H1 (cell line): ENCODE data around the gene FASTKD3. TPM values are rescaled to one million over a fixed set of nuclear protein-coding genes. Genes with fewer than 3 reads are reported as not detected.

ENCODE experiments used
- CTCF ChIA-PET: fragments of 300-600 bp; sonication (Branson Sonifier 250); formaldehyde crosslinking; loops from one replicate; lab custom pipeline; 2021; ENCODE audit not compliant: partially characterized antibody; lab: Charles Lee
- POLR2A ChIA-PET: fragments of 300-600 bp; sonication (Branson Sonifier 250); formaldehyde crosslinking; loops from one replicate; lab custom pipeline; 2021; ENCODE audit warnings: inconsistent platforms; ENCODE audit not compliant: partially characterized antibody; lab: Charles Lee
- DNase-seq, 2 experiments: peaks; one replicate each; pipeline versions ENCODE4 v3.0.0 to v3.0.0-alpha.2; 2010 to 2022; ENCODE audit warnings: low spot score in 2 of 2, low read depth in 1 of 2, mixed read lengths in 1 of 2
- FAIRE-seq: peaks from 2 replicates; lab custom pipeline; 2011; peaks lifted over from hg19 to GRCh38; lab: Jason Lieb, UNC
- H2AFZ ChIP-seq: 2 replicates; pipeline ENCODE4 v1.8.1; 2012; ENCODE audit warnings: low read length, inconsistent platforms
- H2AK5ac ChIP-seq: 2 replicates; pipeline ENCODE4 v1.6.1; 2013; ENCODE audit warnings: low read depth, low read length
- H2BK120ac ChIP-seq: replicated peaks from 2 replicates; pipeline ENCODE3; 2013; ENCODE audit warnings: low read depth, low read length, inconsistent platforms
- H2BK12ac ChIP-seq: 2 replicates; pipeline ENCODE4 v1.6.1; 2013; ENCODE audit warnings: low read depth, low read length
- H2BK15ac ChIP-seq: 2 replicates; pipeline ENCODE4 v1.6.1; 2013; ENCODE audit warnings: low read length
- H2BK20ac ChIP-seq: 2 replicates; pipeline ENCODE4 v1.6.1; 2013; ENCODE audit warnings: low read length
- H2BK5ac ChIP-seq: 2 replicates; pipeline ENCODE4 v1.6.1; 2013; ENCODE audit warnings: low read depth, low read length
- H3K14ac ChIP-seq: 2 replicates; pipeline ENCODE4 v1.6.1; 2013; ENCODE audit warnings: inconsistent platforms; ENCODE audit not compliant: insufficient read length
- H3K18ac ChIP-seq: 2 replicates; pipeline ENCODE4 v1.6.1; 2013; ENCODE audit warnings: low read length; ENCODE audit errors: extremely low read depth
- H3K23ac ChIP-seq: 2 replicates; pipeline ENCODE4 v1.6.1; 2013; ENCODE audit warnings: inconsistent platforms; ENCODE audit not compliant: insufficient read length
- H3K23me2 ChIP-seq: 2 replicates; pipeline ENCODE4 v1.6.1; 2013; ENCODE audit warnings: low read depth, low read length
- H3K27ac ChIP-seq: 2 replicates; pipeline ENCODE4 v1.6.1; 2011; ENCODE audit warnings: low read depth, low read length, inconsistent platforms
- H3K27me3 ChIP-seq, 4 experiments: replicated peaks in 1 of 4; 1 replicate in 1 of 4; 2 replicates in 3 of 4; pipeline versions ENCODE4 v1.6.1 to v1.8.1; 2011 to 2013; ENCODE audit warnings: low read length in 3 of 4, mild to moderate bottlenecking in 3 of 4, inconsistent platforms in 2 of 4, mixed read lengths in 2 of 4, moderate library complexity in 1 of 4; ENCODE audit not compliant: control insufficient read depth in 3 of 4, insufficient read depth in 3 of 4; ENCODE audit errors: extremely low read depth in 1 of 4
- H3K36me3 ChIP-seq, 4 experiments: 2 replicates each; pipeline versions ENCODE4 v1.6.1 to v1.8.1; 2011 to 2013; ENCODE audit warnings: mild to moderate bottlenecking in 4 of 4, low read length in 3 of 4, moderate library complexity in 2 of 4, control low read depth in 1 of 4, inconsistent platforms in 1 of 4; ENCODE audit not compliant: insufficient read depth in 4 of 4, control insufficient read depth in 2 of 4
- H3K4ac ChIP-seq: replicated peaks from 2 replicates; pipeline ENCODE3; 2013; ENCODE audit warnings: low read length, low read depth, mixed read lengths, inconsistent platforms; ENCODE audit not compliant: insufficient read length
- H3K4me1 ChIP-seq, 4 experiments: replicated peaks in 1 of 4; 1 replicate in 1 of 4; 2 replicates in 3 of 4; pipeline versions ENCODE4 v1.6.1 to v1.8.1; 2011 to 2013; ENCODE audit warnings: low read length in 3 of 4, inconsistent platforms in 2 of 4, mixed read lengths in 1 of 4; ENCODE audit not compliant: insufficient read depth in 4 of 4, control insufficient read depth in 3 of 4
- H3K4me2 ChIP-seq, 2 experiments: 2 replicates each; pipeline versions ENCODE4 v1.6.1 to v1.8.1; 2011 to 2013; ENCODE audit warnings: low read depth in 2 of 2, low read length in 2 of 2, control low read depth in 1 of 2, inconsistent platforms in 1 of 2, mild to moderate bottlenecking in 1 of 2; ENCODE audit not compliant: insufficient read depth in 1 of 2
- H3K4me3 ChIP-seq, 4 experiments: fragments of 200-600, 300-600 bp in 1 of 4; sonication (generic), shearing (Covaris generic), sonication (Bioruptor Twin) in 1 of 4; 2 replicates each; pipeline versions ENCODE4 v1.5.1 to v1.8.1; 2011 to 2016; ENCODE audit warnings: low read length in 4 of 4, low read depth in 3 of 4, control low read depth in 2 of 4, inconsistent platforms in 2 of 4, mild to moderate bottlenecking in 2 of 4, mixed read lengths in 1 of 4, moderate library complexity in 1 of 4; ENCODE audit not compliant: insufficient read depth in 2 of 4; ENCODE audit errors: extremely low read depth in 1 of 4
- H3K56ac ChIP-seq: replicated peaks from 2 replicates; pipeline ENCODE3; 2013; ENCODE audit warnings: low read depth, mild to moderate bottlenecking, mixed read lengths, low read length, inconsistent platforms; ENCODE audit not compliant: insufficient read length
- H3K79me1 ChIP-seq: 2 replicates; pipeline ENCODE4 v1.6.1; 2013; ENCODE audit warnings: low read depth, low read length, control low read depth
- H3K79me2 ChIP-seq, 2 experiments: 2 replicates each; pipeline versions ENCODE4 v1.6.1 to v1.8.1; 2012 to 2013; ENCODE audit warnings: low read length in 2 of 2, mild to moderate bottlenecking in 2 of 2, inconsistent platforms in 1 of 2; ENCODE audit not compliant: insufficient read depth in 2 of 2, control insufficient read depth in 1 of 2
- H3K9ac ChIP-seq, 4 experiments: replicated peaks in 1 of 4; 1 replicate in 1 of 4; 2 replicates in 3 of 4; pipeline versions ENCODE4 v1.6.1 to v1.8.1; 2011 to 2013; ENCODE audit warnings: low read depth in 3 of 4, low read length in 3 of 4, control low read depth in 2 of 4, mild to moderate bottlenecking in 2 of 4, moderate library complexity in 2 of 4, inconsistent platforms in 1 of 4; ENCODE audit errors: extremely low read depth in 1 of 4
- H3K9me3 ChIP-seq, 2 experiments: 2 replicates each; pipeline versions ENCODE4 v1.6.1 to v1.8.1; 2012 to 2013; ENCODE audit warnings: mild to moderate bottlenecking in 2 of 2, moderate library complexity in 2 of 2, control low read depth in 1 of 2, inconsistent platforms in 1 of 2, low read depth in 1 of 2, low read length in 1 of 2, mixed read lengths in 1 of 2; ENCODE audit not compliant: insufficient read depth in 2 of 2
- H4K20me1 ChIP-seq, 2 experiments: replicated peaks in 1 of 2; 2 replicates each; pipeline versions ENCODE3 to v1.8.1; 2011 to 2013; ENCODE audit warnings: inconsistent platforms in 2 of 2, low read length in 2 of 2, mild to moderate bottlenecking in 1 of 2; ENCODE audit not compliant: insufficient read depth in 2 of 2, control insufficient read depth in 1 of 2
- H4K5ac ChIP-seq: 2 replicates; pipeline ENCODE4 v1.6.1; 2013; ENCODE audit warnings: low read length, low read depth, mixed read lengths, inconsistent platforms; ENCODE audit not compliant: insufficient read length
- H4K8ac ChIP-seq: 2 replicates; pipeline ENCODE4 v1.8.0; 2013; ENCODE audit warnings: mild to moderate bottlenecking, moderate library complexity, low read length, inconsistent platforms; ENCODE audit not compliant: insufficient read depth; ENCODE audit errors: extremely low read depth
- H4K91ac ChIP-seq: replicated peaks from 2 replicates; pipeline ENCODE3; 2013; ENCODE audit warnings: low read length, mixed read lengths, inconsistent platforms; ENCODE audit not compliant: insufficient read length
- HDAC6 ChIP-seq: IDR thresholded peaks from one replicate; pipeline ENCODE4 v1.7.1; 2012; ENCODE audit warnings: low read depth, mild to moderate bottlenecking, inconsistent platforms, low read length, moderate library complexity
- SIRT6 ChIP-seq: IDR thresholded peaks from one replicate; pipeline ENCODE4 v1.7.1; 2012; ENCODE audit warnings: low read length, inconsistent platforms
- WGBS, 2 experiments: shearing (Covaris generic) in 1 of 2; methylation state at CpG; one replicate each; pipeline versions ENCODE4 v1.1.6 to v1.1.7; 2013 to 2015; ENCODE audit warnings: low lambda C conversion rate in 2 of 2, mixed read lengths in 2 of 2, inconsistent platforms in 1 of 2, low coverage in 1 of 2, missing lambda C conversion rate in 1 of 2; ENCODE audit not compliant: insufficient replicate concordance in 2 of 2, insufficient coverage in 1 of 2, insufficient read length in 1 of 2; ENCODE audit errors: extremely low coverage in 1 of 2, missing lambda C conversion rate in 1 of 2; 5-methylcytosine and 5-hydroxymethylcytosine counted together
- polyA plus RNA-seq, 7 experiments: library from polyadenylated mRNA; depleted of rRNA in 3 of 7; stranded (reverse) in 5 of 7; unstranded in 2 of 7; fragments of >200 nt in 5 of 7; fragments of 200-250 nt in 2 of 7; gene quantifications; 1 replicate in 5 of 7; 2 replicates in 1 of 7; 4 replicates in 1 of 7; pipeline versions ENCODE4 v1.2.1 to v1.2.3, GENCODE V29; 2011 to 2013; ENCODE audit warnings: missing spikeins in 2 of 7, mixed read lengths in 2 of 7
- total RNA-seq: library from RNA; stranded (reverse); fragmentation: NEBNext Ultra II Directional; extraction: Animal tissue kit (Norgen Biotek cat#: 25700); gene quantifications from 2 replicates; pipeline ENCODE4 v1.2.1, GENCODE V29; 2021

The FASTKD3 gene
- total and polyA plus RNA-seq, 2 of the 8 experiments (the other 6 are each of a cell fraction or from before 2014, with no cell fraction given) = 5.6 to 7.6 TPM

GRCh38 chr5:7877851-7878250 lies 9.0 kb upstream of the FASTKD3 start:
- peaks cover 16 to 79% (median 46%) of the 10 kb centered on the region in 4 experiments for H3K36me3 ChIP-seq
- no peak overlapping the region for H4K91ac ChIP-seq
- peaks cover 7% of the 10 kb centered on the region; the same call in 1 of the 2 replicates for H3K79me1 ChIP-seq
- no peak overlapping the region for H2BK120ac ChIP-seq
- H4K8ac ChIP-seq = no peak overlapping the region
- no peak overlapping the region for H3K4me3 ChIP-seq
- H2AK5ac ChIP-seq = no peak overlapping the region
- H2BK15ac ChIP-seq = no peak overlapping the region
- H2AFZ ChIP-seq = no peak overlapping the region
- no peak overlapping the region for H3K14ac ChIP-seq
- no peak overlapping the region for H4K5ac ChIP-seq
- no peak for DNase-seq
- H3K18ac ChIP-seq = no peak overlapping the region
- H3K27me3 ChIP-seq = no peaks in the 10 kb centered on the region
- H4K20me1 ChIP-seq = peaks cover 6 to 13% of the 10 kb centered on the region in 2 experiments
- no peak overlapping the region for H3K4me2 ChIP-seq
- no peak for FAIRE-seq
- no peak overlapping the region for H2BK12ac ChIP-seq
- ChIA-PET CTCF (interaction anchor here (0.6 to 1.0 kb wide), 2 partner anchors 884 to 1111 kb away, joined by 3 to 4 read pairs; no protein-coding TSS in a partner anchor), POLR2A (no interaction called here)
- H3K56ac ChIP-seq = no peak overlapping the region
- H3K23ac ChIP-seq = no peak overlapping the region
- H3K9ac ChIP-seq = no peak overlapping the region
- H3K4me1 ChIP-seq = no peaks in the 10 kb centered on the region
- H3K27ac ChIP-seq = no peak overlapping the region
- 89% methylated on average over 9 of the region's 9 CpGs; no CpG with 5 or more reads in 1 of the 2 experiments for WGBS, 2 experiments
- H3K79me2 ChIP-seq = peaks cover 4 to 24% of the 10 kb centered on the region in 2 experiments
- no peak overlapping the region for H2BK5ac ChIP-seq
- no peaks in the 10 kb centered on the region for H3K9me3 ChIP-seq
- H3K4ac ChIP-seq = no peak overlapping the region
- no peak overlapping the region for H2BK20ac ChIP-seq
- no peaks in the 10 kb centered on the region for H3K23me2 ChIP-seq
- TF ChIP-seq SIRT6 (no peak), HDAC6 (no peak)
